Transverse colon (tissue), 4 donors: ENCODE measurements around the gene ZNF665.

ENCODE experiments used
- EP300 ChIP-seq: sonication (generic); formaldehyde crosslinking; IDR thresholded peaks from one replicate; pipeline ENCODE4 v1.6.1; 2017; ENCODE audit warnings: antibody characterized with exemption, low read depth
- POLR2A ChIP-seq: fragments of 450-650 bp; IDR thresholded peaks from one replicate; pipeline ENCODE4 v1.6.1; 2016; ENCODE audit warnings: antibody characterized with exemption, mild to moderate bottlenecking, moderate library complexity
- POLR2AphosphoS5 ChIP-seq, 3 donors: sonication (generic); formaldehyde crosslinking; IDR thresholded peaks; one replicate each; pipeline ENCODE4 v1.6.1; 2016; ENCODE audit warnings: antibody characterized with exemption in 3 of 3
- TF ChIP-seq, protein P1 (sequence below), 5 experiments: fragments of 200-600 bp in 3 of 5; fragments of 450-650 bp in 2 of 5; sonication (generic) in 3 of 5; IDR thresholded peaks; 1 replicate in 2 of 5; 2 replicates in 3 of 5; pipeline ENCODE4 v1.5.1; 2016 to 2017; ENCODE audit warnings: antibody characterized with exemption in 5 of 5, inconsistent platforms in 3 of 5, mild to moderate bottlenecking in 2 of 5, moderate library complexity in 1 of 5

DNA sequence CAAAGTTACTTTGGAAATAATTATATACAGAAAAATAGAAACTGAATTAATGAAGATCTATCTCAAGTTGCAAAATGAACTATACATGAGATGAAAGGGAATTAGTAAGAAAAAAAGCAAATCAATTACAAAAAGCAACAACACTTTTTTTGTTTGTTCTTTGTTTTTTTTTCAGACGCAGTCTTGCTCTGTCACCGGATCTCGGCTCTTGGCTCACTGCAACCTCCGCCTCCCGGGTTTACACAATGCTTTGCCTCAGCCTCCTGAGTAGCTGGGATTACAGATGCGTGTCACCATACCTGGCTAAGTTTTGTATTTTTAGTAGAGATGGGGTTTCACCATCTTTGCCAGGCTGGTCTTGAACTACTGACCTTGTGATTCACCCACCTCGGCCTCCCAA is 62.7 kb downstream of the ZNF665 start:
- no peak for TF ChIP-seq POLR2AphosphoS5 (IDR thresholded peaks at IDR 0.05)
- TF ChIP-seq, protein P1, sequence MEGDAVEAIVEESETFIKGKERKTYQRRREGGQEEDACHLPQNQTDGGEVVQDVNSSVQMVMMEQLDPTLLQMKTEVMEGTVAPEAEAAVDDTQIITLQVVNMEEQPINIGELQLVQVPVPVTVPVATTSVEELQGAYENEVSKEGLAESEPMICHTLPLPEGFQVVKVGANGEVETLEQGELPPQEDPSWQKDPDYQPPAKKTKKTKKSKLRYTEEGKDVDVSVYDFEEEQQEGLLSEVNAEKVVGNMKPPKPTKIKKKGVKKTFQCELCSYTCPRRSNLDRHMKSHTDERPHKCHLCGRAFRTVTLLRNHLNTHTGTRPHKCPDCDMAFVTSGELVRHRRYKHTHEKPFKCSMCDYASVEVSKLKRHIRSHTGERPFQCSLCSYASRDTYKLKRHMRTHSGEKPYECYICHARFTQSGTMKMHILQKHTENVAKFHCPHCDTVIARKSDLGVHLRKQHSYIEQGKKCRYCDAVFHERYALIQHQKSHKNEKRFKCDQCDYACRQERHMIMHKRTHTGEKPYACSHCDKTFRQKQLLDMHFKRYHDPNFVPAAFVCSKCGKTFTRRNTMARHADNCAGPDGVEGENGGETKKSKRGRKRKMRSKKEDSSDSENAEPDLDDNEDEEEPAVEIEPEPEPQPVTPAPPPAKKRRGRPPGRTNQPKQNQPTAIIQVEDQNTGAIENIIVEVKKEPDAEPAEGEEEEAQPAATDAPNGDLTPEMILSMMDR (IDR thresholded peaks at IDR 0.05), result no peak
- no peak for TF ChIP-seq EP300
- no peak for TF ChIP-seq POLR2A
